ENCODE results near the gene CYGB.
A peak's percentile ranks its signal among the peaks of the same experiment; 100 is the strongest.

The CYGB gene

GRCh38 chr17:76550712-76551615 is 13.5 kb upstream of the CYGB start (continued):
- TF ChIP-seq ZBTB20 (tag by site-specific recombination; IDR thresholded peaks at IDR 0.05) (0 out of 2 replicates have a peak, but pooled peaks have one; percentile 38), ZNF184 (tag by site-specific recombination; IDR thresholded peaks at IDR 0.05) (no peak), ZNF843 (tag by site-specific recombination; IDR thresholded peaks at IDR 0.05) (no peak), SCRT1 (tag by site-specific recombination; IDR thresholded peaks at IDR 0.05; ENCODE audit: borderline replicate concordance) (0 out of 2 replicates have a peak, but pooled peaks have one; percentile 9), KLF8 (tag by site-specific recombination; IDR thresholded peaks at IDR 0.05) (no peak), ZNF488 (tag by site-specific recombination; IDR thresholded peaks at IDR 0.05) (no peak), ZFP37 (tag by site-specific recombination; IDR thresholded peaks at IDR 0.05) (no peak), ZNF148 (tag by site-specific recombination; IDR thresholded peaks at IDR 0.05; ENCODE audit: borderline replicate concordance) (no peak), ZNF169 (tag by site-specific recombination; IDR thresholded peaks at IDR 0.05) (no peak), ZBTB8A (tag by site-specific recombination; IDR thresholded peaks at IDR 0.05) (no peak), ZNF76 (tag by site-specific recombination; IDR thresholded peaks at IDR 0.05; ENCODE audit: borderline replicate concordance, low read depth) (no peak), ZSCAN30 (tag by site-specific recombination; IDR thresholded peaks at IDR 0.05) (no peak), ZFP3 (tag by site-specific recombination; IDR thresholded peaks at IDR 0.05; ENCODE audit: low read depth) (no peak), SP7 (tag by site-specific recombination; IDR thresholded peaks at IDR 0.05) (0 out of 2 replicates have a peak, but pooled peaks have one; percentile 28), ZNF335 (tag by site-specific recombination; conservative IDR thresholded peaks at IDR 0.05) (peak; percentile 51), ZNF529 (tag by site-specific recombination; IDR thresholded peaks at IDR 0.05; ENCODE audit: insufficient replicate concordance) (no peak), KLF16 (tag by site-specific recombination; IDR thresholded peaks at IDR 0.05) (no peak), ZNF248 (tag by site-specific recombination; IDR thresholded peaks at IDR 0.05) (no peak), ZNF449 (tag by site-specific recombination; IDR thresholded peaks at IDR 0.05) (no peak), ZNF366 (tag by site-specific recombination; conservative IDR thresholded peaks at IDR 0.05) (0 out of 2 replicates have a peak, but pooled peaks have one; percentile 22), ZNF600 (tag by site-specific recombination; IDR thresholded peaks at IDR 0.05) (peak; percentile 68; the same call in 1 of the 2 replicates), SP3 (tag by site-specific recombination; IDR thresholded peaks at IDR 0.05) (no peak), ZNF701 (tag by site-specific recombination; IDR thresholded peaks at IDR 0.05) (no peak)
